GM23338 (cell line): Measurements from ENCODE around the gene TGDS. TPM values are rescaled to one million over a fixed set of nuclear protein-coding genes. Genes with fewer than 3 reads are reported as not detected.

Experiments
- polyA plus RNA-seq: library from polyadenylated mRNA; unstranded; fragments of >200 nt; fragmentation: Nextera tagmentation; extraction: Ambion mirVana; gene quantifications from 2 replicates; pipeline ENCODE4 v1.2.1, GENCODE V29; 2016
- total RNA-seq: library from RNA; depleted of rRNA; stranded (reverse); fragments of >200 nt; shearing (Covaris generic); gene quantifications from 2 replicates; pipeline ENCODE4 v1.2.3, GENCODE V29; 2014; rRNA removed

Gene TGDS
- total and polyA plus RNA-seq, 2 experiments from 2014 or later, result 18.4 to 19.6 TPM

Other genes with a start within 250 kb of the TGDS start
- gene DCT, start 116.5 kb downstream of the TGDS start, total RNA-seq, result 0.14 TPM in 1 of 2 replicates, not detected in the other
- gene DCT, start 116.5 kb downstream of the TGDS start, polyA plus RNA-seq, result not detected in 2 replicates
- gene GPR180, start 5.7 kb upstream of the TGDS start, total RNA-seq, result 8.7 and 9.5 TPM in 2 replicates
- 3.1 and 3.7 TPM in 2 replicates for gene GPR180, start 5.7 kb upstream of the TGDS start, polyA plus RNA-seq
- 3.5 and 4.7 TPM in 2 replicates for gene SOX21, start 116.4 kb upstream of the TGDS start, total RNA-seq
- 1.7 and 2.3 TPM in 2 replicates for gene SOX21, start 116.4 kb upstream of the TGDS start, polyA plus RNA-seq